HG03064 (cell line): ENCODE measurements around the gene GSC2.
A peak's percentile ranks its signal among the peaks of the same experiment; 100 is the strongest.

Experiments used
- ATAC-seq: cut with Tn5 transposase; IDR thresholded peaks from one replicate; pipeline ENCODE4 v1.9.1; 2021; ENCODE audit warnings: low read depth; ENCODE audit not compliant: unreplicated experiment

GSC2 gene

DNA sequence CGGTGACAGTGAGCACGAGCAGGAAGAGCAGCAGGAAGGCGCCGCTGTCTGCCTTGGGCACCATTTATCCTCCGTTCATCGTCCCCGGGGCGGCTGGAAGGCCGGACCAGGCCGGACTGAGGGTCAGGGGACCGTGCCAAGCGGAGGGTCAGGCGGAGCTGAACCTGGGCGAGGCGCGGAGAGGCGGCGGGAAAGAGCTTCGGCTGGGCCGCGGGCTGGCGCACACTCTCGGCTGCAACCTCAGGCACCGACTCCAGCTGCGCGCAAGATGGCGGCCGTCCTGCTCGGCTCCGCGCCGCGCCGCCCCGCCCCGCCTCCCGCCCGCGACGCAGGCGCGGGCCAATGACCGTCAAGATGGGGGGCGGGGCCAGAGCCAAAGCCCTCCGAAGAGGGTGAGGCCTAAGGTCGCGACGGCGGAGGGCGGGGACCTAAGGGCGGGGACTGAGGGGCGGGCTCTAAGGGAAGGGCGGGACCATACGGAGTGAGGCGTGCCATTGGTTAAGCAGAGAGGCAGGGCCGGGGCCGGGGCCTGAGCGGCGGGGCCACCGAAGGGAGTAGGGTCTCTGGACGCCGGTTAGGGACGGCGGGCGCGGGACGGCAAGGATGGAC lies 27.8 kb downstream of the GSC2 start, which contains the start of gene DGCR2:
TSS of gene DGCR2 (minus strand) at position 270 of the 609 bp plus-strand sequence. CDS start at position 64, 206 bp downstream.
- peak; percentile 72 for ATAC-seq

DNA sequence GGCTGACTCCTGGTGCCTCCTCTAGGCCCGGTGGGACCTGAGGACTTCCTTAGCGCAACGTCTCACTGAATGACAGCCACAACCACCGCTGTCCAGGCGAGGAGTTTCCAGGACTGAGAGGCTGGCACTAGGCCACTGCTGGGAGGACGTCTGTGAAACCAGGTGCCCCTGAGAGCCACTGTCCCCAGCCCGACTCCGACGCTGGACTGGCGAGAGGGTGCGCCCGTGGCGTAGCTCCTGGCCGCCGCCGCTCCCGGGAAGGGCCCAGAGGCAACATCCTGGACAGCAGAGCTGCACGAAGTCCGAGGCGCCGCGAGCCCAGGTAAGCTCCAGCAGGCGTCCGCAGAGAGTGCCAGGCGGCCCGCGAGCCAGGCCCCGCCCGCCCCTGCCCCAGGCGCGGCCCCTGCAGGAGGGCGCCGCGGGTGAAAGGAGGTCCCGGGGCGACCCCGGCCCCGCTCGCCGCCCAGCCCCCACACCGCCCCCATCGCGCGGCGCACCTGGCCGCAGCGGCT lies 28.4 kb downstream of the GSC2 start:
- peak; percentile 18 for ATAC-seq

DNA sequence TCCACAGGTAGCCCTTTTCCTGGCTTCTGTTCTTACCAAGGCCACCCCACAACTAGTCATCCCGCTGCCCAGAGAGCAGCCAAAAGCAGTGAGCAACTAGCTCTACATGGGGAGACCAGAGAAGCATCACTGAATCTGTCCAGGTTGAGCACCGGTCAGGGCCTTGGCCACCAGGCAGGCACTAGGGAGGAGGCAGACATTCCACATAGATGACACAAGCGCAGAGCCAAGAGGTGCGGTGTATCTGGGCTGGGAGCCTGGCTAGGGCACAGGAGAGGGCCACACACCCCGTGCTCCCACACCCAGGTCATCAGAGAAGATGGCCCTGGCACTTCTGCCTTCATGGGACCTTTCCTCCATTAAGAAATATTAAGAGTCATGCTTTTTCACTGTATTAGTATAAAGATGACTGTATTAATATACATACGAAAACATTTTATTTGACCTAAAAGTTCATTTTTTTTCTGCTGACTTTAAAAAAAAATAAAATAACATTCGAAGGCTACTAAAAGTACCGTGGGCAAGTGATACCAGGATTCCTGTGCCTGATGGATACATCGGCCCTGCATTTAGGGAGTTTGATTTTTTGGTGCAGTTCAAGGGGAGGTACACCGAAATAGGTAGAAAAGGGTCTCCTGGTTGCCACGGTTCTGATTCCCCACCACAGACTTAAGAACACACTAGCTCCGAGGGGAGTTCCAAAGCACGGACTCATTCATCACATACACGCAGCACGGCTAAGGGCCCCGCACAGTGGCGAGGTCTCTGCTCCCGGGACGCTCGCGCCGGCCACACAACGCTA lies 29.1 kb downstream of the GSC2 start:
- ATAC-seq, result no peak

DNA sequence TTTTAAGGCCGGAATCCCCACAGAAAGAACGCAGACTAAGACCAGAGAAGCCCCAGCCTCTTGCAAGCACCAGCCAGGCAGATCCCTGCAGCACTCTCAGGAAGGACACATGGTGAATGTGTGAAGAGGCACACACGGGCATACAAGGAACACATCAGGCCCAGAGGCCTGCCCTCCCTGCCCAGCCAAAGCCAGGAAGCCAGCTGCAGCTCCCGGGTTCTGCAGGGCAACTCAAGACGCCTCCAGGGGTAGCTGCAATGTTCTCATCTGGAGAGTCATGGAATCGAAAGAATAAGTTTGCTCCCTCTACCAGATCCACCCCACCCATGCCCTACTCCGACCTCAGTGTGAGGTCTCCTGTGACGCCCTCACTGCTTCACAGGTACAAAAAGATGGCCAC lies 30.1 kb downstream of the GSC2 start:
- no peak for ATAC-seq

DNA sequence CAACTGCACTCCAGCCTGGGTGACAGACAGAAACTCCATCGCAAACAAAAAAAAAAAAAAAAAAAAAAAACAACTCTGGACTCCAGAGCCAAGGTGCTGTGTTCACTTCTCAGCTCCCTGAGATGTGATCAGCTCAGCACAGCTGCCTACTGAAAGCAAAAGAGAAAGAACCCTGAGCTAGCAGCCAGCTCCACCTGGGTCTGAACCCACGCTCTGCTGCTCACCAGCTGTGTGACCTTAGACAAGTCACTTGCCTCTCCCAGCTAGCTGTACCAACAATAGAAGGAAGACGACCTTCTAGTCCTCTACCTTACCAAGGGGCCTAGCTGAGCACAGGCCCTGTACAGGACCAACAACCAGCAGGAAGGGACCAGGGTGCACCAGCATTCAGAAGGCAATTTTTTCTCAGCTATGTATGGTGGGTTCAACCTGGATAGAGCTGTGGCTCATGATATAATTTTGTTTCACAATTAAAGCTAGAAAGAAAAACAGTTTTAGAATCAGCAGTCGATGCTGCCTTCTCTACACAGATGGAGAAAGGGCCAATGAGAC lies 31.7 kb downstream of the GSC2 start:
- ATAC-seq, result no peak

DNA sequence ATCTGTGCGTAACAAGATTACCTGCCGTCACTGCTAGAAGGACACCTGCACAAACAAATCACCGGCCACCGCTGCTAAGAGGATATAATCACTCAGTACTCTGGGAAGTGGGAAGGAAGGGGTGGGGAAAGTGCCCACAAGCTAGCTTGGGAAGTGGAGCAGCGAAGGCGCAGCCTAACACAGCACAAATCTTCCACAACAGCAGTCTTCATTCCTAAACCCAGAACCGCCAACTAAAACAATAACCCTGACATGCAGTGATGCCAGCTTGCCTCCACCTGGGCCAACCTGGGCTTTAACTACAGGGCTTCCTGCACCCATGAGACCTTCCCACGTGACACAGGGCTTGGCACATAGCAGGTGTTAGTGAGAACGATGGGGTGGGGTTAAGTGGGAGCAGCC lies 33.0 kb downstream of the GSC2 start:
- no peak for ATAC-seq

DNA sequence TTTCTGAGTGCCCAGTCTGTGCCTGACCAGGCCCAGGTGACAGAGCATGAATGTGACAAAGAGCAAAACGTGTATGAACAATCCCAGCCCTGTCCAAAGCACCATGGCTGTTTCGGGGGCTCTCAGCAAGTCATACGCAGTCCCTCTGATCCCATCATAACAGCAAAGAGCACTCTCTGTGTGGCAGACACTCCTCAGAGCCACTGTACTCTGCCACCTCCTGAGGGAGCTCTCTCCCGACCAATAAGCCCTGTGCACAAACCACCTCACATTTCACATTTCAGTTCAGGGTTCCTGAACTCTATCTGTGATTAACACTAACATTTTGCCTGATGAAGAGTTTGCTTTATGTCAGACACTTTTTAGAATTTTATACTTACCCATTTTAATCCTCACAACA lies 34.5 kb downstream of the GSC2 start:
- ATAC-seq, result no peak

DNA sequence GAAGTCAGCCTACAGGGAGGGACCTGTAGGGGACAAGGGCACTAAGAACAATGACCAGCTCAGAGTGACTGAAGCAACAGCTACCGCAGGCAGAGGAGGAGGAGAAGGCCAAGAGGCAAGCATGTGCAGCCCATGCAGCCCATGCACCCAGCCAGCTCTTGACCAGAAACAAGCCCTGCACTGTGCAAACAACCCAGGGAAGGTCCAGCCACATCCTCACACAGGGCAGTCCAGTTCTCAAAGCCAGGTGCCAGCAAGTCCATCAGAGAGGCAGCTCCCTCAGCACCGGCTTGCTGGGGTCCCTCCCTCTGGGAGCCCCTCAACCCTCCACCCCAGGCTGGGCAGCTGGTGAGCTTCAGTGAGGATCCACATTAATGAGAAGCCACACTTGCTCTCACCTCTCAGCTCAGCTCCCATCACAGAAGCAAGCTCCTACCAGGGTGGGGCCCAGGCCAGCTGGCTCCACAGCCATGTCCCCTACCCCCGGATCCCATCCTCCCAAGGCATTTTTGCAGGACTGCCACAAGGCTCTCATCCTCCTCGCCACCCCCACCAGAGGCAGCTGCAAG lies 35.0 kb downstream of the GSC2 start:
- no peak for ATAC-seq

DNA sequence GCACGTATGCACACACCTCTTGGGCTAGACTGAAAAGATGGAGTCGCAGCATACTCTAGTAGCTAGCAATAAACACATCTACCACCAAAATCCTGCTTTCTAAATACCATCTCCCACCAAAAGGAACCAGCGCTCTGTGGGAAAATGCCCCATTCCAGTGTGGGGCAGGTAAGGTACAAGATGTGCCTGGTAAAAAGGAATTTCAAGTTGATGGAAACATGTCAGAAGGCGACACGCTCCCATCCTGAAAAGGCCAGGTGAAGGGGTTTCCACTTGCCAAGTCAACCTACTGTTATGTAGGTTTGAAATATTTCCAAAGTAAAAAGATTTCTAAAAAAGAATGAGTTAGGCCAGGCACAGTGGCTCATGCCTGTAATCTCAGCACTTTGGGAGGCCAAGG lies 36.7 kb downstream of the GSC2 start:
- no peak for ATAC-seq

DNA sequence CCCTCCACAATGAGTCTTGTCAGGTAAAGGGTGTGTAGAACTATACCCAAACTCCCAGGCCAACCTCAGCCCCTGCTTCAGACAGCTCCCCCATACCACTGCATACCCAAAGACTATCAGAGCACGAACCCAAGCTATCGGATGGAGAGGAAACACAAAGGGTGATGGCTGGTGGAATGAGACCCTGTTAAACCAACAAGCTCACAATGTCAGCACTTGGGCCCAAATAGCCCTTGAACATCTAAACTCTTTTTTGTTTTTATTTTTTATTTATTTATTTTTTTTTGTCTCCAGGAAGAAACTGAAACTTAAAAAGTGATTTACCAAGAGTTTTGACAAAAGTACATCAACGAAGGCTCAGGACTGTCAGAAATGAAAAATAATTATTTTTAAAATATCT lies 38.5 kb downstream of the GSC2 start:
- ATAC-seq, result no peak

DNA sequence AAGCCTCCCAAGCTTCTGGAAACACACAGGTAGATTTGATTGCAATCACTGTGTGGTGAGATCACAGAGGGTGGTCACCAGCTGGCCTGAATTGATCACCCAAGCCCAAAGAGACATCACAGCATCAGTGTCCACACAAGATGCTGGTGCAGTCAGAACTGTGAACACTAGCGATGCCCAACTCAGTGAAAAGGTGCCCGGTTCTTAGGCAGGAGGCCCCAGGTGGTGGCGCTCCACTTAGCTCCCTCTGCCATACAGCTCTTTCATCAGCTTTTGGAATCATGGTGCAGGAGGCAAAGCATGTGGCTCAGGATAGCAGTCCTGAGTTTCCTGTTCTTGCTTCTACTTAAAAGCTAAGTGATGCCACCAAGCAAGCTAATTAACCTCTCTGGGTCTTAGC lies 39.0 kb downstream of the GSC2 start:
- ATAC-seq, result no peak

DNA sequence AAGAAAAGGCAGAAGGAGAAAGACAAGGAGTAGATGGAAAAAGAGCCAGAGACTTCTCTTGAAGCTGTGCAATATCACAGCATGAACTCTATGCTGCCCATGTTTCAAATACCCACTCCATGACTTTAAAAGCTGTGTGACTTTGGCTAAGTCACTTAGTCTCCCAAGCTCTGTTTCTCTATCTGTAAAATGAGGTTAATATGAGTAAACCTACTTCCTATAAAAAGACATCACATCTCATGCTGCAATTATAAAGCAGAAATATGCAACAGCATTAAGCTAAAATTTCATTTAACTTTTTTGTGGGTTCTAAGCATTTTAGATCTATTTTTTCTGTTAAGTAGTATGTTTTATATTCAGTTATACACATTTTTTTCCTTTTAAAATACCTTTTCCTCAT lies 39.4 kb downstream of the GSC2 start:
- ATAC-seq, result no peak

DNA sequence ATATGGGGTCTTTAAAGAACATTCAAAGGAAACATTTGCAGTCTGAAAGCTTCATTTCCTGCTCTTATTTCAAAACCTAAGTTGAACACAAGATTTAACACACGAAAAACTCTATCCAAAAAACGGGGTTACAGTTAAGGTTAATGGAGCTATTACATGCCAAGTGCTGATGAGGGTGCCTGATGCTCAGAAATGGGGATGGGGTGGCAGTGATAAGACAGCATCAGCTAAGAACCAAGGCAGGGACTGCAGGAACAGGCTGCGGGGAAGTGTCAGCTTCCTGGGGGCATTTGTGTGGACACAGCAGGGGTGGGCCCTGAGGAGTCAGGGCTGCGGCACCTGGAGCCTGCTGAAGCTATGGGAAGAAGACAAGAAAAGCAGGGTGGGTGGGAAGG lies 40.0 kb downstream of the GSC2 start:
- ATAC-seq, result no peak

DNA sequence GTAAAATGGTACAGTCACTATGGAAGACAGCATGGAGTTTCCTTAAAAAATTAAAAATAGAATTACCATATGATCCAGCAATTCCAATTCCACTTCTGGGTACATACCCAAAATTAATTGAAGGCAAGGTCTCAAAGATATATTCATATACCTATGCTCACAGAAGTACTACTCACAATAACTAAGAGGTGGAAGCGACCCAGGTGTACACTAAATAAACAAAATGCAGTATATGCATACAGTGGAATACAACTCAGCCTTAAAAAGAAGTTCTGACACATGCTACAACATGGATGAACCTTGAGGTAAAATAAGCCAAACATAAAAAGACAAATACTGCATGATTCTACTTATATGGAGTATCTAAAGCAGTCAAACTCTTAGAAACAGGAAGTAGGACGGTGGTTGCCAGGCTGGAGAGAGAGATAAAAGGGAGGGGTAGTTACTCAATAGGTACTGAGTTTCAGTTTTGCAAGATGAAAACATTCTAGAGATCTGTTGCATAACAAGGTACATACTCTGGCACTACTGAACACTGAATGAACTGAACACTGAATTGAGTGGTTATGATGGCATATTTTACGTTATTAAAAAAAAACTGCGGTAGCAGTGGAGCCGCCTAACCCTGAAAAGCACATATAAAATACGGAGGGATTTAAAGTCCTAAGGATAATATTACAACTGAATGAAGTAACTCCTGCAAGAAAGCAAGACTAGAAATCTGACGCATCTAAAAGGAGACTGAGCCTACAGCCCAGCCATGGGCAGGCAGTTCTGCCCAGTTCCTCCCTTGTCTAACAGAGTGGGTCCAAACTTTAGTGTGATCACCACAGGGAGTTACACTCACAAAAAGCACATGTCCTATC lies 40.7 kb downstream of the GSC2 start:
- ATAC-seq, result peak; percentile 76

DNA sequence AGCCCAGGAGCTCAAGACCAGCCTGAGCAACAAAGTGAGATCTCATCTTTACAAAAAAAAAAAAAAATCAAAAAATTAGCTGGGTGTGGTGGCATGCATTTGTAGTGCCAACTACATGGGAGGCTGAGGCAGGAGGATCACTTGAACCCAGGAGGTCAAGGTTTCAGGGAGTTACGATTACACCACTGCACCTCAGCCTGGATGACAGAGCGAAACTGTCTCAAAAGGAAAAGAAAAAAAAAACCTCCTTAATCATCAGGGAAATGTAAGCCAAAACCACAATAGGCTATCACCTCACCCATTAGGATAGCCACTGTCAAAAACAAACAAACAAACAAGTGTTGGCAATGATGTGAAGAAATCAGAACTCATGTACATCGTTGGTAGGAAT lies 41.3 kb downstream of the GSC2 start:
- ATAC-seq, result no peak

DNA sequence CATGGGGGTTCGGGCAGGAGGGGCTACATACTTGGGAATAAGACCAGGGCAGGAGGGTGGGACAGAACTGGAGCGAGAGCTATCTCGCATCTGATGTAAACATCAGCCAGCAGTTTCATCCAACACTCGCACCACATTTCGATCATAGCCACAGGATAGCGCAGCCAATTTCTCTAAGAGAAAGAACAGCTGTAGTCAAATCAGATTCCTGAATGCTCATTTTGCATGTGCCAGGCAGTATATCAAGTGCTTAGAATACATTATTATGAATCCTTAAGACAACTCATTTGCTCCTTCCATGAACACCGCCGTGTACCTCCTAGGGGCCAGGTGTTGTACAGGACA lies 42.4 kb downstream of the GSC2 start:
- ATAC-seq, result no peak

DNA sequence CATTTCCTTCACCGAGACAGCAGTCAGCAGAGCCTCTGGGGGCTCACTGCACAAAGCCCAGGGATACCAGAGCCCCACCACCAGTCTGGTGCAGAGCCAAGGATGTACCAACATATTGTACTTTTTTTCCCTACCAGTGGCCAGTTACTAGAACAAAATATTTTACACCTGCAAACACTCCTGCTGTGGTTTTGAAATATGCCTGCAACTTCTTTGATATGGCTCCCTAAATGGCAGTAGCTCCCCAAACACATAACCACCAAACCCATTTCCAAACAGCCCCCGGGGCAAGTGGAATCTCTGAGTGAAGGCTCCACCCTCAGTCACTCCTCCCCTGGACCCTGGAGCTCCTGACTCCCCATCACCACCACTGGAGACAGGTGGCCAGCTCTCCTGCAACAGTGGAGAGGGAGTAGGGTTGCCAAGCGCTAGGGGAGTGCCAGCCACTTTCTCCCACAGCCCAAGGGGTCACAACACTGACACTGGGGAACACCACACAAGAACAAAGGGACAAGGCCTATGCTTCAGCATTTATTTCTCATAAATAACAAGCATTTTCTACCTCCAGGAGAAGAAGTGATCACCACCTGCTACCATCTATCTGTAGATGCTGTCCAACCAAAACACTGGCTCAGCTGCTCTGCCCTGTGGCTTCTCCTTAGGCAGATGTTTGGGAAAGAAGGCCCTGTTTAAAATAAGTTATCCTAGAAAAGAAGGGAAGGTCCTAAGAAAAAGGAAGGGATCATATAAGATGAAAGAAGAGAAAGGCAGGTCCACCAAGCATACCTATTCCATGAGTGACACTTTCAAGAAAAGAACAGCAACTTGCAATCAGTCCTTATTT lies 43.0 kb downstream of the GSC2 start:
- no peak for ATAC-seq

DNA sequence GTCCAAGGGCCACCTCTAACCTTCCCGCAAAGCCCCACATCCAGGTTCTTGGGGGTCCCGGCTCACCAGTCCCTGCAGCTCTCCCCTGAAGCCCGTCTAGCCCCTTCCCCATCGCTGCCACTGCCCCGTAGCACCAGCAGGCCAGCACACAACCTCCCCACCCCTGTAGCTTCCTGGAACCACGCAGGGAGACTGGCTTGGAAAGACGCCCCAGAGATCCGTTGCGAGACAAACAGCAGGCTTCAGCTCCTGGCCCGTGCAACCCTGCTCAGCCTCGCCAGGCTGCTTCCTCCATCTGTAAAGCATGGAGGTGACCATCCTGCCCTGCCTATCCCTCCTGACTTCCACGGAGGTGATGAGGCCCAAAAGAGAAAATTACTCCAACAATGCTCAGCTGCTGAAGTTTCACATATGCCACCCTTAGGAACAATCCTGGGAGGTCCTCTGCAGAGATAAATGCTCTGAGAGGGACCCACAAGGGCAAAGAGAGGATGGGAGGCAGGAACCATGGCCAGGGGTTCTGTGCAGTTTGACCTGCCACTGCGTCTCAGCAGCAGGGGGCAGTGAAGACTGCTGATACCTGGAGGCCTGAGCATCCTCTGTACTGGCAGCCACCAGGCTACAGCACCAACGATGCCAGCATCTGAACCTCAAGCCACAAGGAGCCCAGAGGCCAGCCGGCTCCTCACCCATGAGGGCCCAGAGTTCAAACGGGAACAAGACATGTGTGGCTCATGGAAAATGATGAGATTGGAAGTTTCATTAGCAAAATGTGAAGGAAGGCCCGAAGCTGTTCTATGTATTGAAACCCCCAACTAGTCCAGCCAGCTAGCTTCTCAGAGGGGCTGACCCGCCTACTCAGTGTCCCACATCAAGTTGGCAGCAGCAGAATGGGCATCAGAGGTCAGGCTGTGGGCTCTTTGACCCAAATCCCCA lies 44.0 kb downstream of the GSC2 start:
- no peak for ATAC-seq

DNA sequence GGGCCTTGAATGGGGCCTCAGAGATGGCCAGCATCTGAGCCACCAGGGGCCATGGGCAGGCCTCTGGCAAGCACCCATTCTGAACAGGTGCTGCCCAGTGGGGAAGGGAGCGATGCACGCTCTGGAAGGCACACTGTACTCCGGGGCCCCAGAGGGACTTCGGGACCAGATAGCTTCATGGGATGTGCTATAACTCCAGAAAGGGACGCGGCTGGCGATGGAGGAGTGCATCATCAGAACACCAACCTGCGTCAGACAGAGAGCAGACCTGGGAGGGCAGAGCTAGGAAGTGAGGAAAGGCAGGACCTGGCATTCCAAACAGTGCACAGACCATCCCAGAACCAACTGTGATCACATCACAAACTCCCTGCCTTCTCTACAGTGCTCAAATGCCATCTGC lies 44.6 kb downstream of the GSC2 start:
- no peak for ATAC-seq
